Measurements from ENCODE around the gene GLDN. TPM values are rescaled to one million over a fixed set of nuclear protein-coding genes. Genes with fewer than 3 reads are reported as not detected.

GLDN gene
- 0.82 and 1.1 TPM in 2 replicates for total RNA-seq (2022)
- Bru-seq, nascent RNA, result percentile 33 among the genes with signal in this experiment
- percentile 40 among the genes with signal in this experiment for BruChase-seq, experiment 1, labeled RNA remaining after a 2-hour chase
- BruChase-seq, experiment 2, labeled RNA remaining after a 6-hour chase, result percentile 36 among the genes with signal in this experiment
- long read RNA-seq, result 0 reads

DNA sequence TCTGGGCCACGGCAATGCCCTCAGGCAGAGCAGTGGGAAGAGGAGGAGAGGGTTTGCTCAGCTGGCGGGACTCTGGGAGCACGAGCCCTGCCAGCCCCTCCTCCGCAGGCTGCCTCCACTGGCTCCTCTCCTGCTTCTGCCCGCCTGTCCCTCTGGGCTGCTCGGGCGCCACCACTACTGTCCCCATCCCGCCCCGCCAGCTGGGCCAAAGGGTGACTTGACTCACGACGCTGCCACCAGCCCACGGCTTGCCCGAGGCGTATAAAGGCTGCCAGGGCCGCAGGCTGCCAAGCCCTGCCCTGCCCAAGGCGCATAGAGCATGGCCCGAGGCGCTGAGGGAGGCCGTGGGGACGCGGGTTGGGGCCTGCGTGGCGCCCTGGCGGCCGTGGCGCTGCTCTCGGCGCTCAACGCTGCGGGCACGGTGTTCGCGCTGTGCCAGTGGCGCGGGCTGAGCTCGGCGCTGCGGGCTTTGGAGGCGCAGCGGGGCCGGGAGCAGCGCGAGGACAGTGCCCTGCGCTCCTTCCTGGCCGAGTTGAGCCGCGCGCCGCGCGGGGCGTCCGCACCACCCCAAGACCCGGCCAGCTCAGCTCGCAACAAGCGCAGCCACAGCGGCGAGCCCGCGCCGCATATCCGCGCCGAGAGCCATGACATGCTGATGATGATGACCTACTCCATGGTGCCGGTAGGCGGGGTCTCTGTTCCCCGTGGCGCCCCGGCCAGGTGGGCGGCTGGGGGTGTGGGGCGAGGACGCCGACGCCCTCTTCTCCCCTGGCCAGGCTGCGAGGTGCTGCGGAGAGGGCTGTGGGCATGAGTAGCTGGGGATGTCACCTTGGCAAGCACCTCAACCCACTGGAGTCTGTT, at the start of gene GLDN:
TSS of gene GLDN (plus strand) at position 290 of the 861 bp plus-strand sequence. CDS start at position 320, 30 bp downstream.
- H3K4me3 ChIP-seq (ENCODE audit: low read depth, low read length), result peak within 1 kb of the TSS; percentile 16; the same call in 1 of the 2 replicates
- CTCF ChIA-PET, result no interaction called here

DNA sequence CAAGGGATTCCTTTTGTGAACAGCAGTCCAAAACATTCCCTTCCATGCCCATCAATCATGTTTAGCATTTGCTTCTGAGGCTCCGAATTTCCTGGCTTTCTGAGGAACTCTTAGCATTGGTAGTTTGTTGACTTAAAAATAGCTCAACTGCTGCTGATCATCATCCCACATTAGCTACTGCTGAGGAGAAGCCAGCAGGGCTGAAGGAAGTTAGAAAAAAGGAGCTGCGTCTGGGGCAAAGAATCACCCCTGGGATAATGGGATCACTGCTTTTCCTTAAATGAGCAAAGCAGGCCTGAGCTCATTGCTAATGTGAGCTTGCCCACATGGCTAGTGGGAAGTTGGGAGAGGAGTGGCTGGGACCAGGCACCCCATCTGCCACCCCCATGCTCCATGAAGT, 42.8 kb upstream of the GLDN start:
- intact Hi-C loops (cut with micrococcal nuclease; ENCODE audit: unreplicated experiment), result no loop called here
- TF ChIP-seq, protein P1, sequence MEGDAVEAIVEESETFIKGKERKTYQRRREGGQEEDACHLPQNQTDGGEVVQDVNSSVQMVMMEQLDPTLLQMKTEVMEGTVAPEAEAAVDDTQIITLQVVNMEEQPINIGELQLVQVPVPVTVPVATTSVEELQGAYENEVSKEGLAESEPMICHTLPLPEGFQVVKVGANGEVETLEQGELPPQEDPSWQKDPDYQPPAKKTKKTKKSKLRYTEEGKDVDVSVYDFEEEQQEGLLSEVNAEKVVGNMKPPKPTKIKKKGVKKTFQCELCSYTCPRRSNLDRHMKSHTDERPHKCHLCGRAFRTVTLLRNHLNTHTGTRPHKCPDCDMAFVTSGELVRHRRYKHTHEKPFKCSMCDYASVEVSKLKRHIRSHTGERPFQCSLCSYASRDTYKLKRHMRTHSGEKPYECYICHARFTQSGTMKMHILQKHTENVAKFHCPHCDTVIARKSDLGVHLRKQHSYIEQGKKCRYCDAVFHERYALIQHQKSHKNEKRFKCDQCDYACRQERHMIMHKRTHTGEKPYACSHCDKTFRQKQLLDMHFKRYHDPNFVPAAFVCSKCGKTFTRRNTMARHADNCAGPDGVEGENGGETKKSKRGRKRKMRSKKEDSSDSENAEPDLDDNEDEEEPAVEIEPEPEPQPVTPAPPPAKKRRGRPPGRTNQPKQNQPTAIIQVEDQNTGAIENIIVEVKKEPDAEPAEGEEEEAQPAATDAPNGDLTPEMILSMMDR (IDR thresholded peaks at IDR 0.05; ENCODE audit: insufficient read depth in 1 of 2, low read depth in 1 of 2, low read length in 1 of 2, severe bottlenecking in 1 of 2, unreplicated experiment in 1 of 2), result no peak
- Mint-ChIP-seq H3K27ac (ENCODE audit: unreplicated experiment) (no peak overlapping the region), H3K4me3 (ENCODE audit: unreplicated experiment) (no peak overlapping the region), H3K9me3 (ENCODE audit: unreplicated experiment) (no peaks in the 10 kb centered on the region), H3K36me3 (ENCODE audit: insufficient read depth, unreplicated experiment) (no peaks in the 10 kb centered on the region), H3K4me1 (ENCODE audit: low read depth, unreplicated experiment) (no peaks in the 10 kb centered on the region), H3K27me3 (ENCODE audit: insufficient read depth, unreplicated experiment) (no peaks in the 10 kb centered on the region)
- ChIA-PET CTCF (interaction anchor here (1.0 kb wide), 1 partner anchor 69 kb away, joined by 3 read pairs; no protein-coding TSS in a partner anchor), POLR2A (no interaction called here)
- Histone ChIP-seq H3K27me3 (replicated peaks; ENCODE audit: control insufficient read depth, insufficient read depth, low read length) (no peaks in the 10 kb centered on the region), H3K9me3 (no peaks in the 10 kb centered on the region), H3K4me3 (ENCODE audit: low read depth, low read length) (no peak overlapping the region), H3K4me1 (no peaks in the 10 kb centered on the region), H3K36me3 (ENCODE audit: control insufficient read depth, insufficient read depth, low read length) (no peaks in the 10 kb centered on the region)
- no TSS peak for BruUV-seq (replicated peaks)
- DNase-seq, result no peak

More for the DNA sequence above, at the start of gene GLDN:
- intact Hi-C loops (cut with micrococcal nuclease; ENCODE audit: unreplicated experiment), result no loop called here
- Mint-ChIP-seq H3K4me3 (ENCODE audit: unreplicated experiment) (peak within 1 kb of the TSS; percentile 47), H3K27ac (ENCODE audit: unreplicated experiment) (no peak within 1 kb of the TSS), H3K9me3 (ENCODE audit: unreplicated experiment) (no peaks in the 10 kb centered on the region), H3K4me1 (ENCODE audit: low read depth, unreplicated experiment) (no peaks in the 10 kb centered on the region), H3K27me3 (ENCODE audit: insufficient read depth, unreplicated experiment) (peaks cover 7% of the 10 kb centered on the region), H3K36me3 (ENCODE audit: insufficient read depth, unreplicated experiment) (no peaks in the 10 kb centered on the region)
- Histone ChIP-seq H3K9me3 (no peaks in the 10 kb centered on the region), H3K27me3 (replicated peaks; ENCODE audit: control insufficient read depth, insufficient read depth, low read length) (no peaks in the 10 kb centered on the region; the same call in 1 of the 2 replicates), H3K4me1 (no peaks in the 10 kb centered on the region), H3K36me3 (ENCODE audit: control insufficient read depth, insufficient read depth, low read length) (no peaks in the 10 kb centered on the region)
- no TSS peak for BruUV-seq (replicated peaks)
- DNase-seq, result peak in 1 of 2 experiments; percentile 9
- POLR2A ChIA-PET, result no interaction called here
- TF ChIP-seq, protein P1 (IDR thresholded peaks at IDR 0.05; ENCODE audit: insufficient read depth in 1 of 2, low read depth in 1 of 2, low read length in 1 of 2, severe bottlenecking in 1 of 2, unreplicated experiment in 1 of 2), result no peak

DNA sequence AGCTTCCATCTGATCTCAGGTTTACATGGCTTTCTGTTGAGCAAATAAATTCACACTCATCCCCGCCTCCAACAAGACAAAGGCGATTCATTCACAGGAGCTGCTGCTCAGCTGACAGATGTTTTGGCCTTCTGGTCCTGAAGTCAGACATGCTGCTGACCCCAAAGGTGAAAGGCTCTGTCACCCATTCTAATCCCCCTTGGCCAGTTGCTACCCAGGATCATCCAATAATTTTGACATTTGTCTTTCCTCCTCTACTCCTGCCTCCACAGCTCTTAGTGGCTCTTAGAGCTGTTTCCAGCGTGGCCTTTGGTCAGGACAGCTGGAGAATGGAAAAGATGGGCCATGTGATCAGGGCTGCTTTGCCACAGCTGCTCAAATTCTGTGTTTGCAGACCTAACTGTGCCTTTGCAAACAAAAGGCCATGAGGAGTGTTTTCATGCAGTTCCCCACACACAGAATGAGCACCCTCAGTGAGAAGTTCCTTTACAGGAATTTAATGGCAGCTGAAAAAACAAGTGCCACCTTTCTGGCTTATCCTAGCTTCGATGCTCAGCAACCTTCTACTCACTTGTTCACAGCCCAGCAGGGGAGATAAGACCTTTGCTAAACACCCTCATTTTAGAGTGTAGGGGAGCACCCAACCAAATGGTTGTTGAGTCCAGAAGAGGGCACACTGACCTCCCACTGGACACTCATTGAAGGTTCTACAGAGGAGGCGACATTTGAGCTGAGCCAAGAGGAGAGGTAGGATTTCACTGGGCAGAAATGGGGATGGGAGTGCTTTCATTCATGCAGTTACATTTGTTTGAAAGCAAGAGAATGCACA, 42.1 kb upstream of the GLDN start:
- H3K36me3 ChIP-seq (ENCODE audit: control insufficient read depth, insufficient read depth, low read length), result no peaks in the 10 kb centered on the region
- H3K9me3 ChIP-seq, result no peaks in the 10 kb centered on the region
- Mint-ChIP-seq H3K4me3 (ENCODE audit: unreplicated experiment) (no peak overlapping the region), H3K27me3 (ENCODE audit: insufficient read depth, unreplicated experiment) (no peaks in the 10 kb centered on the region), H3K27ac (ENCODE audit: unreplicated experiment) (no peak overlapping the region), H3K36me3 (ENCODE audit: insufficient read depth, unreplicated experiment) (no peaks in the 10 kb centered on the region), H3K9me3 (ENCODE audit: unreplicated experiment) (no peaks in the 10 kb centered on the region), H3K4me1 (ENCODE audit: low read depth, unreplicated experiment) (no peaks in the 10 kb centered on the region)
- POLR2A ChIA-PET, result no interaction called here
- H3K27me3 ChIP-seq (replicated peaks; ENCODE audit: control insufficient read depth, insufficient read depth, low read length), result no peaks in the 10 kb centered on the region
- intact Hi-C loops (cut with micrococcal nuclease; ENCODE audit: unreplicated experiment), result no loop called here
- no peaks in the 10 kb centered on the region for H3K4me1 ChIP-seq
- no peak for DNase-seq
- TF ChIP-seq, protein P1 (IDR thresholded peaks at IDR 0.05; ENCODE audit: insufficient read depth in 1 of 2, low read depth in 1 of 2, low read length in 1 of 2, severe bottlenecking in 1 of 2, unreplicated experiment in 1 of 2), result no peak
- CTCF ChIA-PET, result interaction anchor here (0.6 to 1.0 kb wide), 2 partner anchors 31 to 69 kb away, joined by 3 read pairs; no protein-coding TSS in a partner anchor
- H3K4me3 ChIP-seq (ENCODE audit: low read depth, low read length), result no peak overlapping the region
- no TSS peak for BruUV-seq (replicated peaks)
